Measurements from ENCODE around the gene FRYL. TPM values are rescaled to one million over a fixed set of nuclear protein-coding genes. Genes with fewer than 3 reads are reported as not detected.

Gene FRYL
- total and polyA plus RNA-seq, 12 donors: 16.5 to 64.4 (median 41.1) TPM

DNA sequence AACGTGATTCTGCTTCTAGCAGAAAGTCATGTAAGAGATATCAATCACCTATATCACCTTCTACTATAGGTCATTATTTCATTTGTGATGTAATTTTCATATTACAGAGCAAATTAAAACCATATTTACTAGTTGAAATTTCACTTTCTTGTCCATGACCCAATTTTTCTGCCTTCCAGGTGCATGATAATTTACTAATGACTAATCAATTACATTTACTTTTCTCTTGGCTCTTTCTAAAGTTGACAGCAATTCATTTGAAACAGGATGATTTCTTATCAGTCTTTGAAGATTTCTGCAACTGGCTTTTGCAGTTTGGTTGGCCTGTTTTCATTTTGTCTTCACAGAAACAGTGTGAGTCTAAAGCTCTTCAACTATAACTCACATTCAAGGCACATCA is 208.6 kb downstream of the FRYL start:
- Histone ChIP-seq H3K36me3 (replicated peaks in 1 of 2) (peaks cover 0 to 51% of the 10 kb centered on the region in 2 donors), H3K9me3 (replicated peaks in 1 of 3) (no peaks in the 10 kb centered on the region), H3K4me3 (no peak overlapping the region), H3K27me3 (no peaks in the 10 kb centered on the region), H3K27ac (no peak overlapping the region), H3K4me1 (replicated peaks in 1 of 2) (peaks cover 0 to 12% of the 10 kb centered on the region in 2 donors)
- DNase-seq: no peak
- intact Hi-C loops (cut with DNase I): loop anchor here (5.0 to 10.0 kb wide), 3 partner anchors 203 to 393 kb away; no protein-coding TSS in a partner anchor
- TF ChIP-seq, protein P1, sequence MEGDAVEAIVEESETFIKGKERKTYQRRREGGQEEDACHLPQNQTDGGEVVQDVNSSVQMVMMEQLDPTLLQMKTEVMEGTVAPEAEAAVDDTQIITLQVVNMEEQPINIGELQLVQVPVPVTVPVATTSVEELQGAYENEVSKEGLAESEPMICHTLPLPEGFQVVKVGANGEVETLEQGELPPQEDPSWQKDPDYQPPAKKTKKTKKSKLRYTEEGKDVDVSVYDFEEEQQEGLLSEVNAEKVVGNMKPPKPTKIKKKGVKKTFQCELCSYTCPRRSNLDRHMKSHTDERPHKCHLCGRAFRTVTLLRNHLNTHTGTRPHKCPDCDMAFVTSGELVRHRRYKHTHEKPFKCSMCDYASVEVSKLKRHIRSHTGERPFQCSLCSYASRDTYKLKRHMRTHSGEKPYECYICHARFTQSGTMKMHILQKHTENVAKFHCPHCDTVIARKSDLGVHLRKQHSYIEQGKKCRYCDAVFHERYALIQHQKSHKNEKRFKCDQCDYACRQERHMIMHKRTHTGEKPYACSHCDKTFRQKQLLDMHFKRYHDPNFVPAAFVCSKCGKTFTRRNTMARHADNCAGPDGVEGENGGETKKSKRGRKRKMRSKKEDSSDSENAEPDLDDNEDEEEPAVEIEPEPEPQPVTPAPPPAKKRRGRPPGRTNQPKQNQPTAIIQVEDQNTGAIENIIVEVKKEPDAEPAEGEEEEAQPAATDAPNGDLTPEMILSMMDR (IDR thresholded peaks at IDR 0.05): no peak
- no peak for TF ChIP-seq POLR2A (IDR thresholded peaks at IDR 0.05)
- 59 to 69% (median 66%) methylated on average over 1 of the region's 1 CpG for WGBS, 4 donors

DNA sequence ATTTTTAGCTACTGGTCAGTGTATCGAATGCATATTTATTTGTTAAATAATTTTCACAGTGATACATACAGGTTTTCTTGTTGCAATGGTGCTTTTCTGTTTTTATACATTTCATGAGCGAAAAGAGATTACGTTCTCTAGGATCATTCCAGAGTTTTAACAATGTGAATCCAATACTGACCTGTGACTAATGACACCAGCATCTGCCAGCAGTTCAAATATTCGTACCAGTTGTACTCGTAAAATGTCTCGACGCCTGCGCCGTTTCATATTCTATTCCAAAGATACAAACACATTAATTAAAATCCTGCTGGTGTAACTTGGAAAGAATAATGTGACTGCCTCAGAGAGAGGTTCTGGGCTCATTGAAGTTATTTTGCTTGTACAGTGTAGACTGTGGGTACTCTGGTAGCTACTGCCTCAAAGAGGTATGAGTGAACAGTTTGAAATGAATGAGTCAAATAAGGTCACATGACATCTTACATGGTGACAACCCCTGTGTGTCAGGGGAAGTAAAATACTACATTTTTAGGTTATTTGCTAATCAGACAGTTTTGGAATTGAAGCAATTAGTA is 209.3 kb downstream of the FRYL start:
- H3K9me3 ChIP-seq (replicated peaks in 1 of 3): no peaks in the 10 kb centered on the region
- DNase-seq: no peak
- TF ChIP-seq POLR2A (IDR thresholded peaks at IDR 0.05): no peak
- TF ChIP-seq, protein P1 (IDR thresholded peaks at IDR 0.05): no peak
- WGBS, 4 donors: 94 to 97% (median 96%) methylated on average over 9 of the region's 9 CpGs
- peaks cover 0 to 12% of the 10 kb centered on the region in 2 donors for H3K4me1 ChIP-seq (replicated peaks in 1 of 2)
- intact Hi-C loops (cut with DNase I): loop anchor here (5.0 to 10.0 kb wide), 3 partner anchors 204 to 394 kb away; no protein-coding TSS in a partner anchor
- H3K27ac ChIP-seq: no peak overlapping the region
- peaks cover 0 to 48% of the 10 kb centered on the region in 2 donors for H3K36me3 ChIP-seq (replicated peaks in 1 of 2)
- H3K4me3 ChIP-seq: no peak overlapping the region
- no peaks in the 10 kb centered on the region for H3K27me3 ChIP-seq

DNA sequence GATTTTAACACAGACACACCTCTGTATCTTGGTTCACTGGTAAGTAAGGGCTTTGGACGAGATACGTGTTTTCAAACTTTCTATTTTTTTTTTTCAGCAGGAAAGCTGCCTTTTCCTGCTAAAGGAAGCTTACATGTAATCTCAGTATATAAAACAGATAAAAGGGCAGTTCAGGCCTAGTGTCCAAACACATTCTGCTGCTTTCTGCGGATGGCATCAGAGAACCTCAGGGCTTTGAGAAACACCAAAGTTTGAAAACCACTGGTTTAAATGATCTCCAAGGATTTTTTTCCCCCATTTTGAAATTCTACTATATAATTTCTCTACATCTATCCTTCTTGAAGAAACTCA is 214.1 kb downstream of the FRYL start:
- peaks cover 0 to 2% of the 10 kb centered on the region in 2 donors for H3K4me1 ChIP-seq (replicated peaks in 1 of 2)
- H3K27me3 ChIP-seq: no peaks in the 10 kb centered on the region
- no peak overlapping the region for H3K27ac ChIP-seq
- no peaks in the 10 kb centered on the region for H3K9me3 ChIP-seq (replicated peaks in 1 of 3)
- intact Hi-C loops (cut with DNase I): loop anchor here in 1 of 2 donors (10.0 kb wide), 1 partner anchor 379 kb away; no protein-coding TSS in a partner anchor
- WGBS, 4 donors: 59 to 75% (median 71%) methylated on average over 3 of the region's 3 CpGs
- TF ChIP-seq, protein P1 (IDR thresholded peaks at IDR 0.05): no peak
- TF ChIP-seq POLR2A (IDR thresholded peaks at IDR 0.05): no peak
- H3K4me3 ChIP-seq: no peak overlapping the region
- peaks cover 4 to 33% of the 10 kb centered on the region in 2 donors for H3K36me3 ChIP-seq (replicated peaks in 1 of 2)
- no peak for DNase-seq

DNA sequence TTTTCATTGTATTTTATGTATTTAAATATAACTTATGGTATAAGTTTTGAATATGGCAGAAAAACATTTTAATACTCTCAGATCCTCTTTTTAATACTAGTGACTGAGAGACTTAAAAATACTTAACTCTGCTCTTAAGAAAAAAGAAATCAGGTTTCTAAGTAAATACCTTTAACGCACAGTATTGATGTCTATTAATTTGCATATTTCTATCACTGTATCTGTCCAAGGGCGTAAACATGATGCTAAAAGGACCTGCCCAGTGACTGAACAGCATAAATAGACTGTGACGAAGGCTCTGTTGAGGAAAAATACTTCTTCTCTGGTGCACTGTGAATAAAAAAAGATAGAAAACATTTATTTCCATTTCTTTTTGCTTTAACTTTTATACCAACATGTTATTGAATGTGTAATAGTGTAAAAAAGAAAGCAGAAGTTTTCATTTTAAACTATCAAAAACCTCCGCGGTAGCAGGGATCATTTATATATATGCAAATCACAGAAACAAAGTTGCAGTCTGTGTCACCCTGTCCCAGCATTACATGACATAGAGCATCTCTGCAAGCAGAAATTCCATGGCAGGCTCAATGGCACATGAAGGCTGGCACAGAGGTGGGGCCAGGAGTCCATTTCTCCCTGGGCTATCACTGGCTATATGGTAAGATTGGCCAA is 214.6 kb downstream of the FRYL start:
- intact Hi-C loops (cut with DNase I): loop anchor here in 1 of 2 donors (10.0 kb wide), 1 partner anchor 379 kb away; no protein-coding TSS in a partner anchor
- TF ChIP-seq, protein P1 (IDR thresholded peaks at IDR 0.05): no peak
- TF ChIP-seq POLR2A (IDR thresholded peaks at IDR 0.05): no peak
- Histone ChIP-seq H3K27me3 (no peaks in the 10 kb centered on the region), H3K4me1 (replicated peaks in 1 of 2) (no peaks in the 10 kb centered on the region), H3K9me3 (replicated peaks in 1 of 3) (no peaks in the 10 kb centered on the region), H3K36me3 (replicated peaks in 1 of 2) (peaks cover 4 to 35% of the 10 kb centered on the region in 2 donors), H3K4me3 (no peak overlapping the region), H3K27ac (no peak overlapping the region)
- 92 to 94% (median 94%) methylated on average over 5 of the region's 5 CpGs for WGBS, 4 donors
- no peak for DNase-seq

Data from adrenal gland (tissue), 12 donors.